Heart right ventricle (tissue), 16 donors: ENCODE measurements around the gene TTC9B. TPM values are rescaled to one million over a fixed set of nuclear protein-coding genes. Genes with fewer than 3 reads are reported as not detected.

Source experiments
- ATAC-seq, 8 donors: fragments of 200-7000 bp; cut with Tn5 transposase; one replicate each; pipeline ENCODE4 v1.9.1; 2020; ENCODE audit warnings: mild to moderate bottlenecking in 8 of 8, moderate library complexity in 8 of 8, moderate number of reproducible peaks in 1 of 8
- DNase-seq, 2 donors: peaks; one replicate each; pipeline ENCODE4 v3.0.0-alpha.2; 2020
- H3K27ac ChIP-seq, 10 donors: fragments of 200-600 bp; sonication (generic) in 2 of 10; one replicate each; pipeline versions ENCODE4 v1.5.0 to v1.8.0; 2020 to 2022; ENCODE audit warnings: mild to moderate bottlenecking in 3 of 10
- H3K27me3 ChIP-seq, 7 donors: fragments of 200-600 bp; one replicate each; pipeline ENCODE4 v1.8.0; 2021 to 2022; ENCODE audit warnings: mild to moderate bottlenecking in 2 of 7
- H3K36me3 ChIP-seq, 9 donors: fragments of 200-600 bp; sonication (generic) in 1 of 9; one replicate each; pipeline versions ENCODE4 v1.5.0 to v1.8.0; 2020 to 2022; ENCODE audit warnings: mild to moderate bottlenecking in 2 of 9
- H3K4me1 ChIP-seq, 9 donors: fragments of 200-600 bp; sonication (generic) in 1 of 9; one replicate each; pipeline versions ENCODE4 v1.5.0 to v1.8.0; 2020 to 2022; ENCODE audit warnings: mild to moderate bottlenecking in 4 of 9
- H3K4me3 ChIP-seq, 10 donors: fragments of 200-600 bp; sonication (generic) in 2 of 10; one replicate each; pipeline versions ENCODE4 v1.5.0 to v1.8.0; 2020 to 2022; ENCODE audit warnings: mild to moderate bottlenecking in 7 of 10, moderate library complexity in 2 of 10
- H3K9me3 ChIP-seq, 11 donors: fragments of 200-600 bp in 10 of 11; sonication (generic) in 2 of 11; one replicate each; pipeline versions ENCODE4 v1.5.0 to v1.8.0; 2013 to 2022; ENCODE audit warnings: mild to moderate bottlenecking in 2 of 11, control low read depth in 1 of 11, moderate library complexity in 1 of 11
- WGBS, 2 donors: extraction: QIAGEN DNeasy Blood & Tissue Kit; methylation state at CpG; one replicate each; pipeline ENCODE4 v1.1.7; 2013; ENCODE audit warnings: inconsistent platforms in 1 of 2; 5-methylcytosine and 5-hydroxymethylcytosine counted together
- intact Hi-C, 10 donors: fragments of 100-400 bp; cut with DNase I; formaldehyde crosslinking; loops; one replicate each; pipeline versions ENCODE4 v1.11.1 to v1.14.2; 2022
- polyA plus RNA-seq, 2 donors: library from polyadenylated mRNA; stranded (reverse); fragments of 200-250 nt; gene quantifications; one replicate each; pipeline ENCODE4 v1.2.3, GENCODE V29; 2013
- total RNA-seq, 10 donors: library from RNA; stranded (reverse); fragmentation: NEBNext Ultra II Directional in 3 of 10; extraction: Animal tissue kit (Norgen Biotek cat#: 25700) in 3 of 10; gene quantifications; one replicate each; pipeline versions ENCODE4 v1.2.1 to v1.2.4, GENCODE V29; 2021 to 2023
- TF ChIP-seq, protein P1 (sequence below), 9 donors: fragments of 200-600 bp; sonication (generic) in 2 of 9; IDR thresholded peaks; one replicate each; pipeline versions ENCODE4 v1.5.0 to v1.8.0; 2021 to 2022; ENCODE audit warnings: antibody characterized with exemption in 9 of 9, mild to moderate bottlenecking in 5 of 9, moderate library complexity in 1 of 9
- donor health status: Arrhythmogenic right ventricular cardiomyopathy.
- donor health status: ischemic (EF 13 %, LVEDD 7.1; RV severe dilation, severe dysfunction).
- donor health status: healthy with polysubstance abuse.
- donor health status: DM: no; HTN: yes; CAD: no.
- donor health status: DM: no; HTN: no; CAD: no.
- donor health status: ischemic (EF 25% LVEDD 6.9; RV normal size, moderate dysfunction).
- donor health status: ischemic (EF 25% LVEDD 5.7; RV mildly dilated, moderate dysfunction).
- donor health status: healthy.
- donor health status: DM: yes; HTN: yes; CAD: no.
- donor health status: Ischemic cardiomyopathy.
- donor health status: ischemic (EF 35%, LVEDD 5.7; RV mildly dilated, moderate dysfunction).
- donor health status: nonischemic (EF 11% LVEDD 7.7; RV severe dilation, severe dysfunction).
- donor health status: DM: yes; HTN: yes; CAD: no.
- donor health status: PGD.
- donor health status: ischemic (EF 29% LVEDD 5.4; RV normal size, mild dysfunction).
- donor health status: nonischemic (EF 23%, LVEDD 6.1; RV moderate dilation, normal function).

The TTC9B gene
- total and polyA plus RNA-seq, 12 donors, result not detected

- no peaks in the 10 kb centered on the region for H3K9me3 ChIP-seq
- H3K4me3 ChIP-seq, result no peak overlapping the region
- 59 to 72% methylated on average over 12 of the region's 12 CpGs for WGBS, 2 donors
- ATAC-seq (no peak), DNase-seq (no peak)
- H3K36me3 ChIP-seq, result peaks cover 0 to 39% (median 8%) of the 10 kb centered on the region in 9 donors
- TF ChIP-seq, protein P1, sequence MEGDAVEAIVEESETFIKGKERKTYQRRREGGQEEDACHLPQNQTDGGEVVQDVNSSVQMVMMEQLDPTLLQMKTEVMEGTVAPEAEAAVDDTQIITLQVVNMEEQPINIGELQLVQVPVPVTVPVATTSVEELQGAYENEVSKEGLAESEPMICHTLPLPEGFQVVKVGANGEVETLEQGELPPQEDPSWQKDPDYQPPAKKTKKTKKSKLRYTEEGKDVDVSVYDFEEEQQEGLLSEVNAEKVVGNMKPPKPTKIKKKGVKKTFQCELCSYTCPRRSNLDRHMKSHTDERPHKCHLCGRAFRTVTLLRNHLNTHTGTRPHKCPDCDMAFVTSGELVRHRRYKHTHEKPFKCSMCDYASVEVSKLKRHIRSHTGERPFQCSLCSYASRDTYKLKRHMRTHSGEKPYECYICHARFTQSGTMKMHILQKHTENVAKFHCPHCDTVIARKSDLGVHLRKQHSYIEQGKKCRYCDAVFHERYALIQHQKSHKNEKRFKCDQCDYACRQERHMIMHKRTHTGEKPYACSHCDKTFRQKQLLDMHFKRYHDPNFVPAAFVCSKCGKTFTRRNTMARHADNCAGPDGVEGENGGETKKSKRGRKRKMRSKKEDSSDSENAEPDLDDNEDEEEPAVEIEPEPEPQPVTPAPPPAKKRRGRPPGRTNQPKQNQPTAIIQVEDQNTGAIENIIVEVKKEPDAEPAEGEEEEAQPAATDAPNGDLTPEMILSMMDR (IDR thresholded peaks at IDR 0.05), result no peak
- intact Hi-C loops, result no loop called here
- H3K27me3 ChIP-seq, result no peaks in the 10 kb centered on the region
- no peak overlapping the region for H3K27ac ChIP-seq
- peaks cover 12 to 53% (median 35%) of the 10 kb centered on the region in 9 donors for H3K4me1 ChIP-seq
Measured at GRCh38 chr19:40244579-40245317, 26.6 kb upstream of the TTC9B start.

DNA sequence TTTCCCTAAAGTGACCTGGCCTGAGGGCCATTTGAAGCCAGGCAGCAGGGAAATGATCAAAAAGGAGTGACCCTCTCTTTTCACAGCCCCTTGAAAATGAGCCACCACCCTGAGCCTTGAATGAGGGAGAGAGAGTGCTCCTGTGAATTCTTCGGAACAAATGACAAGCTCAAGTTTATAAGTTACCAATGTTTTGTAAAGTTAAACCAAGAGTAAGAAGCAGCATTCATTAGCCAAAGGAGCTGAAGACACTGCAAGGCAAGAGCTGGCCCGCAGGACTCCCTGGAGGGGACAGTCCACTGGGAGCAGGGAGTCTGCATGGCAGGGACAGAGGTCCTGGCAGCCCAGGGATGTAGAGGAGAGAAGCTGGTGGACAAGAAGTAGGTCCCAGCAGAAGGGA is 25.0 kb upstream of the TTC9B start:
- no peak overlapping the region for H3K27ac ChIP-seq
- TF ChIP-seq, protein P1 (IDR thresholded peaks at IDR 0.05), result no peak
- DNase-seq, result no peak
- H3K4me1 ChIP-seq, result peaks cover 12 to 51% (median 35%) of the 10 kb centered on the region in 9 donors
- no peaks in the 10 kb centered on the region for H3K9me3 ChIP-seq
- H3K4me3 ChIP-seq, result no peak overlapping the region
- 91 to 97% methylated on average over 2 of the region's 2 CpGs for WGBS, 2 donors
- intact Hi-C loops, result no loop called here
- no peak for ATAC-seq
- peaks cover 0 to 46% (median 17%) of the 10 kb centered on the region in 9 donors for H3K36me3 ChIP-seq
- no peaks in the 10 kb centered on the region for H3K27me3 ChIP-seq

DNA sequence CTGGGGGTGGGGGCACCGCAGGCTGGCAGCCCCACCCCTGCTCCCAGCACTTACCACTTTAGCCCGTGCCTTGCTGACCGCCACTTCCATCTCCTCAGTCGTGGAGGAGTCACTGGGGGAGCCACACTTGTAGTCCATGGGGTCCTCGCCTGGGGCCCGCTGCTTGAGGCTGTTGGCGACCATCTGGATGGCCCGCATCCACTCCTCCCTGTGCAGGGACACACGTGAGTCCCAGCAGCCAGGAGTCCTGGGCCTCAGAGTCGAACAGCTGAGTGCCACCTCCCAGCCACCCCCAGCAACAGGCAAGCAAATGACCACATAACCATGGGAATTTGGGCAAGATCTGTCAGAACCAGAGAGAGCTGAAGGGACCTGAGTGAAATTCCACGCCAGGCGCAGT is 24.3 kb upstream of the TTC9B start:
- H3K9me3 ChIP-seq, result no peaks in the 10 kb centered on the region
- no peaks in the 10 kb centered on the region for H3K27me3 ChIP-seq
- peaks cover 12 to 47% (median 30%) of the 10 kb centered on the region in 9 donors for H3K4me1 ChIP-seq
- intact Hi-C loops, result no loop called here
- WGBS, 2 donors, result 69 to 77% methylated on average over 12 of the region's 12 CpGs
- TF ChIP-seq, protein P1 (IDR thresholded peaks at IDR 0.05), result no peak
- H3K4me3 ChIP-seq, result no peak overlapping the region
- H3K27ac ChIP-seq, result peak overlapping the region in 9 of 10 donors; percentile 16 to 79 (median 64)
- H3K36me3 ChIP-seq, result peaks cover 0 to 50% (median 22%) of the 10 kb centered on the region in 9 donors
- DNase-seq (no peak), ATAC-seq (peak in 5 of 8 donors; percentile 1 to 21 (median 6))

GRCh38 chr19:40241809-40242384 is 23.7 kb upstream of the TTC9B start:
- ATAC-seq (peak; percentile 85 to 94 (median 89)), DNase-seq (peak; percentile 69 to 83)
- H3K27ac ChIP-seq, result peak overlapping the region in 9 of 10 donors; percentile 16 to 79 (median 67)
- H3K27me3 ChIP-seq, result no peaks in the 10 kb centered on the region
- intact Hi-C loops, result no loop called here
- WGBS, 2 donors, result 28 to 35% methylated on average over 21 of the region's 21 CpGs
- peaks cover 12 to 47% (median 30%) of the 10 kb centered on the region in 9 donors for H3K4me1 ChIP-seq
- H3K36me3 ChIP-seq, result peaks cover 0 to 55% (median 27%) of the 10 kb centered on the region in 9 donors
- TF ChIP-seq, protein P1 (IDR thresholded peaks at IDR 0.05), result no peak
- no peaks in the 10 kb centered on the region for H3K9me3 ChIP-seq
- H3K4me3 ChIP-seq, result no peak overlapping the region
